ENCODE measurements around the gene KBTBD12.

Gene KBTBD12

DNA sequence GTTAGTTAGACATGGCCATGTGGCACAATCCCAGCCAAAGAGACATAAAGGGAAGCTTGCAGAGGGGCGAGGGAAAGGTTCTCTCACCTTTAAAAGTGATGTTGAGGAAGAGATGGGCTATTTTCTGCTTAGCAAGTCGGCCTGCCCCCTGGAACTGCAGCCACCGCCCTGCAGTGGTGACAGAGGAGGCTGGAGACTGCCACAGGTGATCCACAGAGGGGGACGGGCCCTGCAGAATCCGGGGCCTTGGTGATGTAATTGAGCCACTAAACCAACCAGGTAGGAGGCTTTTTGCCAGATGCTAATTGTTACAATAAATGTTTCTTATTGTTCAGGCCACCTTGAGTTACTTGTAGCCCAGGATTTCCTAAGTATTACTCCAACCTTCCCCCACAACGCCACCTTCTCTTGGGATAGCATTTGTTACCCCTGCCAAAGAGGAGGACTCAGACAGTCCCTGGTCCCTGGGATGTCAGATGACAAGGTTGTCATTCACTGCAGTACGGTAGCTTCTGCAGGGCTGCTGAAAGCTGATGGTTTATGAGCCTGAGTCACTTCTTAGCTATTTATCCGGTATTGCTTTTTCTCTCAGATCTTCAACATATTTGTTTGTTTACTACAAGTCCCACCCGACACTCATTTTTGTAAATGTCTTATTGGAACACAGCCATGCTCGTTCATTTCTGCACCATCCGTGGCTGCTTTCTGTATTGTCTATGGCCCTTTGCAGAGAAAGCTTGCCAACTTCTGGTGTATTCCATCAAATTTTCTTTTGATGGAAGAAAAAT, 73.9 kb downstream of the KBTBD12 start:
- no peak for DNase-seq

DNA sequence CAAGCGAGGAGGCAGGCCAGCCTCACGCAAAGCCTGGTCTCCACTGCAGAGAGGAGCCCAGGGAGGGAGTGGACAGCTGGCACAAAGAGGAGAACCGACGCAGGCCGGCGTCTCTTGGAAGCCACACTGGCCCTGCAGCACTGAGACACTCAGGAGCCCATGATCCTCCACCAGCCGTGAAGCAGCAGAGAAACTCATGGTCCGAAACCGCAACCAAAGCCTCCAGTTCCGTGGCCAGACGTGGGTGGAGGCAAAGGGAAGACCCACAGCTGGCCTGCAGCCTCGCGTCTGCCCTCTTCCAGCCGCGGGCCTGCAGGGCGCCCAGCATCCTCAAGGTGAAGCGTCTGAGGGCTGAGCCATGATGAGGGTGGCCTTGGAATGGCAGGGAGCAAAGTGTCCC, 75.0 kb downstream of the KBTBD12 start:
- DNase-seq = no peak

DNA sequence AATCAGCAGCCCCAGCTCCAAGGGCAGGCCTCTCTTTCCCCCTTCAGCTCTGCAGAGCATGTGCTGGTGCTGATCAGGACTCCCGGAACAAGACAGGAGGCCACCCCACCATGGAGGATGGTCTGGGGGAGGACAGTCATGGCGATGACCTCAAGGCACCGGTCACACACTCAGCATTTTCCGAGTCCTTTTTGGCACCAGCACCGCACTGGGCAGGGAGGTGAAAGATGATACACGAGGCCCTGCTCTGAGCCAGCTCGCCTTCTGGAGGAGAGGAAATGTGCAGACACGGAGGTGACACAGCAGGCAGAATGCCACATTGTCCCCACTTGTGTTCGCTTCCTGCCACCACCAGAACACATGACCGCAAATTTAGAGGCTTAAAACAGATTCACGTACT, 75.4 kb downstream of the KBTBD12 start:
- DNase-seq = no peak

DNA sequence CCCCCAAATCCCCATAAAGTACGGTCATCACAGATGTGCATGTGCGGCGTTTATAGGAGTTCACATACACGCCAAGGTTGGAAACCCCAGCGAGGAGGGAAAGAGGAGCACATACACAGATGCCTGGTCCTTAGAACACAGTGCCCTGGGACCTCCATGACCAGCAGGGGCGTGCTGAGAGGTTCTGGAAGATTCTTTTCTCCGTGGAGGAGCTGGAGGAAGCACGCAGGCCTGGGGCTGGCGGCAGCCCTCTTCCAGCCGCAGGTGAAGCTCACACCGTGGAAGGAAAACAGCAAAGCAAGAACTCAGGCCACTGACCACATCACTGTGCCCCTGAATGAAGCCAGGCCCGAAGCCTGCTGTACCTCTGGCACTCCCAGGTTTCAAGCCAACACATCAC, 76.2 kb downstream of the KBTBD12 start:
- no peak for DNase-seq

DNA sequence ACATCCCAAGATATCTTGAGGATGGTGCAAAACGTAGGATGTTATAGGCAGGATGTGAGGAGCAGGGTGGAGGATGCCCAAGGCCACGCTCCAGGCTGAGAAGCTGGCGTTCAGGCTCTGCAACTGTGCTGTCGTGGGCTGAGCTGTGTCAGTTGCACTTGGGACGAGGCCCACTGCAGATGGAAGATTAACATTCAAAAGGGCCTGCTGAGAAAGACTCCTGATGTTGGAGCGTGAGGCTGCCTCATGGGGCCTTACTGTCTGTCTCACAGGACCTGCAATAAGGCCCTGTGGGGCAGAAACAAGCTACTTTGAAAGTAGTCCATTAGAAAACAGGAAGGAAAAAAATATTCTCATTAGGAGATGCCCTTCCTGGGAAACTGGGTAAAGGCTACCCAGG, 76.6 kb downstream of the KBTBD12 start:
- no peak for DNase-seq

DNA sequence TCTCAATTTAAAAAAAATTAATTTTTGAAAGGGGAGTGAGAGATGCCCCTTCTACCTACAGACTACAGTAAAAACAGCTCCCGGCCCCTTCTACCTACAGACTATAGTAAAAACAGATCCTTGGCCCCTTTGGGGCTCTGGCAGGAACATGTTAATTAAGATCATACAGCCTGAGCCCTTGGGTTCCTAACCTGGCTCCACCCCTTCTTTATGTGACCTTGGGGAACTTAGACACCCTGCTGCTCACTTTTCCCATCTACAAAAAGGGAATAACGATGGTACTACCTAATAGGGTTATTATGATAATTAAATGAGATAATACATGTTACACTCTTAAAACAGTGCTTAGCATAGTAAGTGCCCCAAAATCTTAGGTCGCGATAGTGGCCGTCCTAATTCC, 77.1 kb downstream of the KBTBD12 start:
- no peak for DNase-seq

DNA sequence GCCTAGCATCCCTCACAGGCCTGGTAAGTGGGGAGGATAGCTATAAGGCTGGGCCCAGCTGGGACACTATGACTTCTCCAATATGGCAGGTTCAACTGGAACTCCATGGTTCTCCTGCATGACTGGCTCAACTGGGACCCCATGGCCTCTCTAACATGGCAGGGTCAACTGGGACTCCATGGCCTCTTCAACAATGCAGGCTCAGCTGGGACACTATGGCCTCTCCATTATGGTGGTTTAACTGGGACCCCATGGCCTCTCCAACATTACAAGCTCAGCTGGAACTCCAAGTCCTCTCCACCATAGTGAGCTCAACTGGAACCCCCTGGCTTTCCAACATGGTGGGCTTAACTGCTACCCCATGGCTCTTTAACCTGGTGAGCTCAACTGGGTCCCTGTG, 79.0 kb downstream of the KBTBD12 start:
- DNase-seq = no peak

DNA sequence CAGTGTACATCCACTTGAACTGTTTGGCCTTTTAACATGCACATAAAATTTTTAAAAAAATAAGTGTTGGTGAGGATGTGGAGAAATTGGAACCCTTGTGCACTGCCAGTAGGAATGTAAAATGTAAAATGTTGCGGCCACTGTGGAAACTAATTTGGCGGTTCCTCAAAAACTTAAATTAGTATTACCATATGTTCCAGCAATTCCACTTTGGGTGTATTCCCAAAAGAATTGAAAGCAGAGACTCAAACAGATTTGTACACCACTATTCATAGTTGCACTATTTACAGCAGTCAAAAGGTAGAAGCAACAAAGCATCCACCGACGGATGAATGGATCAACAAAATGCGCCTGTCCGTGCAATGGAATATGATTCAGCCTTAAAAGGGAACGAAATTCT, 82.0 kb downstream of the KBTBD12 start:
- DNase-seq = no peak

DNA sequence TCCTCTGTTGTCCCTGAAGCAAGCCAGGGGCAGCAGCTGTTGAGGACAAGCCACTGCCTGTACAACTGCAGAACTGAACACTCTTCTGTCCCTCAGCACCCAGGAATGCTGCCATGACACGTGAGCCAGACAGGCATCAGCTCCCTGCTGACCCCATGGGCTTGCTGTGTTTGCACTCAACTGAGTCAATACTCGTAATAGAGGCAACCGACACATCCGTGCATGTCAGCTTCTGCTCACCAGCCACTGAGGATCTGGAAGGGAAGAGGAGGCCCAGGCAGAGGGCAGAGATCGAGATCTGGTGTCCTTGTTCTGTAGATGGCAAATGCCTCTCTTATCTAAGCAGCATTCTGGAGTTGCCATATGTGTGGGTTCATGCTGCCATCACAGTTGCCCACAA, 82.9 kb downstream of the KBTBD12 start:
- DNase-seq = no peak

DNA sequence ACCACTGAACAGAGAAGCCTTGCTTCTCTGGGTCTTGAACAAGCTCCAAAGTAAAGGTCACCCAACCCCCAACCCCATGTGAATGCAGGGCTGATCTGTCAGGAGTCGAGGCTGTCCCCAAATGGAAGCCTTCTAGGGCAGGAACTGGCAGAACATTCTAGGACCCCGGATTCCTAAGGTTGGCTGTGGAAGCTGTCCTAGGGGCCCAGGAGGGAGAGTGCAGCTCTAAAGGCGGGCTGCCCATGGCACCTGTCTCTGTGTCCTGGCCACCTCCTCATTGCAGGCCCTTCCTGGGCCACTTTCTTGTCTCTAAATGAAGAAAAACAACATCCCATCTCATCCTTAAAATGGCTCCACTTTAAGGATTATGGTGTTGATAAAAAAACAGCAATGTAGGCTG, 83.6 kb downstream of the KBTBD12 start:
- DNase-seq = no peak

DNA sequence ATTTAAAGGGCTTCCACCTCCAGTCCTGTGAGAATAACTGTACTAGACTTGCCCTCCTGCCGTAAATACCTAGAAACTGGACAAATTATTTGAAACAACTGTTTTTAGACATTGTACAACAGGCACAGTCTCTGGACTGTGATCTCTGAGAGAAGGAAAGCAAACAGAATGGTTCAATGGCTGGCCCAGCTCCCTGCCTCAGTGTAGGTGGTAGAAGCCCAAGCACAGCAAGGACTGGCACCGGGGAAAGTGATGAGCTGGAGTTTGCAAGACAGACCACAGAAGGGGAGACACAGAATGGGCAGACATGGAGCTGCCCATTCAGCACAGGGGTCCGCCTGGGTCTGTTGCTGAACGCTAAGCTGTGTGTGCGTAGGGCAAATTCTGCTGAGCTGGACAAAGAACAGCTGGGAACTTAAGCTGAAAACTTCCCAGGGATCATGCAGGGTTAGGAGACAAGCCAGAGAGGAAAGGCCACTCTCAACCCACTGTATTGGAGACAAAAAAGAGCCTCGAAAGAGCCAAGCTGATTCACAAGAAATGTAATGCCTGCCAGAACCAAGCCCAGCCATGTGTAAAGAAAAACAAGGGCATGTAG, 84.6 kb downstream of the KBTBD12 start:
- DNase-seq = no peak

DNA sequence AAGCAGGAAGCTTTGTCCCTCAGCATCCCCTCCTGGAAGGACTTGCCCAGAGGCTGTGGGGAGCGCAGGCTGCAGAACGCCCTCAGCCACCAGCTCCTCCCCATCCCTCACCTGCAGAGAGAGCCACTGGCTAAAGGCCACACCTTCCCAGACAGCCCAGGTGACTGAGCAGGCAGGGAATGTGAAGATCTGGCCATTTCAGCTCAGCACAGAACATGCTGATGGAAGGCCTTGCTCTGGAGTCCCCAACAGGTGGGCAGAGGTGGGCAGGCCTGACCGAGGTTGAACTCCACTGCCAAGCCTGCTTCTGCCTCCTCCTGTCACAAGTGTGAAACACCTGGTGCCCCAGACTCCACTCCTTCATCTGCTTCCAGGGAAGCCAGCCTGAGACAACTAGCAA, 86.5 kb downstream of the KBTBD12 start:
- DNase-seq = no peak

DNA sequence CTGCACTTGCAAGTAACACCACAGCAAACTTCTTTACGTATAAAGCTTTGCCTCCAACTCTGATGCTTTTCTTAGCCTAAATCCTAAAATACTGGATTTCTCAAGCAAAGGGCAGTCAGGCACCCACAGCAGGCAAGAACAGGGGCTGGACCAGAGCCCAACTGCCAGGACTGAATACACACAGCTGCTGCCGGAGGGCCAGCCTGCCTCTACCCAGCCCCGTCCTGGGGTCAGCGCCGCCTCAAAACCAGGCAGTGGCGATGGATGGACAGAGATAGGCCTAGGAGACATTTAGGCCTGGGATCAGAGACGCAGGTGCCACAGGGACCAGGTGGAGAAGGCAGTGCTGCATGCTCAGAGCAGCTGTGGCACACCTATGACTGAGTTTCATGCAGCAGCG, 89.6 kb downstream of the KBTBD12 start:
- no peak for DNase-seq

DNA sequence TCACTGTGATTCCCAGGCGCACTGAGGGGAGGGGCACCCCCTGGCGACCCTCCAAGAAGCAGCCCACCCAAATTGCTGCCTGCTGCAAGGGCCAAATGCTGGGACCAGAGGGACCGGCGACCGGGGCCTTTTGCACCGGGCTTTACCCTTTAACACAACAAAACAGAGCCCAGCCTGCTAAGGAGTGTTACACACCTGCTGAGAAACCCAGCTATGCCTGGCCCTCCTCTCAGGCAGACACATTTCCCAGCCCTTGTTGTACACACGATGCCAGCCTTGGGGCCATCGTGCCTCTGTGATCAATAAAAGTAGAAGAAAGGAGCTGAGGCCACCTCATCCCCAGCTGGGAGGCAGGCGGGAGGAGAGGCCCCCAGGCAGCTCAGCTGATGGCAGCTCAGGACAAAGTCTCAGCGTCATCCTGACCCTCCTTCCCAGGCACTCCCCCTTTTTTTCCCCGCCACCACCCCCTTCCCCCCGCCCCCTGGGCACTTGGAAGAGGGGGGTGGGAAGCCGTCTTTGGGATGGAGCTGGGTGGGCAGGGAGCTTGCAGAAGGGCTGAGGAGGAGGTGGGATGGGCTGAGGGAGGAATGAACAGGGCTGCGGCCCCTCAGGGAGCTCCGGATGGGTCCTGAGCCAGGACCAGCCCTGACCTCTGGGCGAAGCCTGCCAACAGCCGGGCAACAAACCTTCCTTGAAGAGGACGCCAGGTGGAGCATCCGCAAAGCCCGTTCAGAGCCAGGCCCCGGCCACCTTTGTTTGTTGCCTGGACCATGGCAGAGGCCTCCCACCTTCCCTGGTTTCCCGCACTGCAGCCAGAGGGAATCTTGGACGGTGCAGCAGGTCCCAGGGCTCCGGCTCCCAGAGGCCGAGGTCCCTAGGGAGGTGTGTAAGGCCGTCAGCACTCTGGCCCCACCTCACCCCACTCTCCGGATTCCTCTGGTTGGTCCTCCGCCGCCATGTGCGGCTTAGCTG, 91.3 kb downstream of the KBTBD12 start:
- no peak for DNase-seq

DNA sequence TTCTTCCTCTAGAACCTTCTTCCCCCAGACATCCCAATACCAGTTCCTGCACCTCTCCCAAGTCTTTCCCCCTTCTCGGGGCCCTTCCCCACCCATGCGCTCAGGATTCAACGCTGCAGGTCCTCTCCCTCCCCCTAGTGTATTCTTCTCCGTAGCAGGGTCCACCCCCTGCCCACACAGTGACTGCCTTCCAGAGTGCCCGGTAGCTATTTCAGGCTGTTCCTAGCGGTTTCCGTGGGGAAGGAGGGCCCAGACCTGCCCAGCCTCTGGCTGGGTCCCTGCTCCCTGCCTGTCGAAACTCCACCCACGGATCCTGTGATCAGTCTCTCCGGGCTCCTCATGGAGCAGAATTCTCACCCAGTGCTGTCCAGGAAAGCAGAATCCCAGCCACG, 92.0 kb downstream of the KBTBD12 start:
- no peak for DNase-seq

DNA sequence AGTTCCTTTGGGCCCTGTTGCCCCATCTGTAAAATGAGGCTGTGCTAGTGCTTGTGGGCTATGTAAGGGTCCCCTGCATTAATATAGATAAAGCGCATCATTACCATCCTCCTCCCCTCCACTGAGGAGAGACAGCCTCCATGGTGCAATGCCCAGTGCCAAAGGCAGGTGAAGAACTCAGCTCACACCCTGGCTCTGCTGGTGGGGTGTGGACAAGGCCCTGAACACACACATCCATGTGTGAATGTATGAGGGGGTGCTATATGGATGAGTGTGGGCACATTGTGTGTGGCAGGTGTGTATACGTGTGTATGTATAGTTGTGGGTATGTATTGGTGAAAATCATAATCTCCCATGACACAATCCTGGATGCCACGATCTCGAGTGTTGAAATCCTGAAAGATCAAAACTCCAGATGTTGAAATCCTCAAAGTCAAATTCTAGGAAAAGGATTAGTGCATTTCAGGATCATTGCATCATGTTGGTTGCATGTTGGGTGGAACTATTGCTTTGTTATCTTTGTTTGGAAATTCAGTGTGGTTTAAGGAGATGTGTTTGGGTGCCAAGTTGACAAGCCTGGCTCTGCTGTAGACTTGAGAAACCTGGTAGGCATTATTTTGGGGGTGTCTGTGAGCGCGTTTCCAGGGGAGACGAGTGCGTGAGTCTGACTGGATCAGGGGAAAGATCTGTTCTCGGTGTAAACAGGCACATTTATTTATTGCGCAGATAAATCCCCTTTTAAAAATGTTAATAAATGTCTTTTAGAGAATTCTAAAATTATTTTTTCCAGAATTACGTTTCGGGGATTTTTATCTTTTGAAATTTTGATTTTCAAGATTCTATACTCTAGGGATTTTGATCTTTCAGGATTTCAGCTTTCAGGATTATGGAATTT, 95.2 kb downstream of the KBTBD12 start:
- DNase-seq = no peak

DNA sequence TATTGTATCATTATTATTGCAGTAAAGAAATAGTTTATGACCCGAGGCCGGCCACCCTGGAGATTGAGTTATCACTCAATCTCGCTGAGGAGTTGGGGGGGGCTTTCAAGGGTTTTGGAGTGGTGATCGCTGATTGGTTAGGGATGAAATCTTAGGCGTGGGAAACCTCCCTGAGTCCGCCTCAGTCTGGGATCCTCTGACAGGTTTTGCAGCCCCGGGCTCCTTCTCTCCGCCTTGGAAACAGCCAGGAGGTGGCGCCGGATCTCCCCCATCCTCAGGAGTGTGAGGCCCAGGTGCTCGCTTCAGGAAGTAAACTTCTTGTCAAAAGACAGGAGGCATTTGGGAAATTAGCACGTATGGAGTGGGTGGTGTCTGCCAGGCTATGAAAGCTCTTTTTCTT, 96.1 kb downstream of the KBTBD12 start:
- no peak for DNase-seq

DNA sequence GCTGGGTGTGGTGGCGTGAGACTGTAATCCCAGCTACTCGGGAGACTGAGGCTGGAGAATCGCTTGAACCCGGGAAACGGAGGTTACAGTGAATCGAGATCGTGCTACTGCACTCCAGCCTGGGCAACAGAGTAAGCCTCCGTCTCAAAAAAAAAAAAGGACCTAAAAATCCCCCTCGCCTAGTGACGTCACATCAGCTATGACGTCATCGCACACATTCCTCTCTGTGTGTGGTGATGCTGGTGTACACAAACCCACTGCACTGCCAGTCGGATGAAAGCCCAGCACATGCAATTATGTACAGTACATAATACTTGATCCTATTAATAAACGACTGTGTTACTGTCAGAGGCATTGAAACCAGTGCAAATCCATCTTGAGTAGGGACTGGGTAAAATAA, 97.0 kb downstream of the KBTBD12 start:
- DNase-seq = no peak

DNA sequence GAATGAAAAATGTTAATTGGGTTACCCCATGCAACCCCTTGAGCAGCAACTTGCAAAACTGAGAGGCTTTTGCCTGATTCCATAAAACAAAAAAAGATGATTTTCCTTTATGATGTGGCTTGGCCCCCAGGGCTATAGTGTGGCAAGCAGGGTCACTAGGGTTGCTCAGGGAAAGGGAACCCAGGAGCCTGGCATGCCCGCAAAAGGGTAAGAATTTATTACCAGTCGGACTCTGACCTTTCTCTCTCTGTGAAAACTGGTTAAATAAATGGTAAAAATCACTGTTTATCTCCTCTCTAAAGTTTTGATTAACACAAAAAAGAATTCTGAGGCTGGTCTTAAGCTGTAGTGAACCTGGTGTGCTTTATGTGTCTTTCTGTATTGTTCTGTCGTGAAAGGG, 99.5 kb downstream of the KBTBD12 start:
- no peak for DNase-seq

DNA sequence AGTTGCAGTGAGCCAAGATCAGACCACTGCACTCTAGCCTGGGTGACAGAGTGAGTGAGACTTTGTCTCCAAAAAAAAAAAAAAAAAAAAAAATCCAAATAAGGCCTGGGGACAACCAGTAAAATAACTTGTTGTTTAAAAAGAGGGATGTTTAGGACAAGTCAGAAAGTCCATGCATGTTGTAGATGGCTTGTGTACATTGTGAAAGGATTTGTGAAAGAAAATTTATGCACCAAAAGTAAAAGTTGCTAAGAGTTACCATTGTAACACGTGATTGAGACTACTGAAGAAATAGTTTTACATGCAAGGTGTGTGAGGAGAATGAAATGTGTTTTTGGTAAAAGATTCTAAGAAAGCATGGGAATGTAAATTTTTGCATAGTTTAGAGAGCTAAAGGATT, 101.5 kb downstream of the KBTBD12 start:
- DNase-seq = no peak

DNA sequence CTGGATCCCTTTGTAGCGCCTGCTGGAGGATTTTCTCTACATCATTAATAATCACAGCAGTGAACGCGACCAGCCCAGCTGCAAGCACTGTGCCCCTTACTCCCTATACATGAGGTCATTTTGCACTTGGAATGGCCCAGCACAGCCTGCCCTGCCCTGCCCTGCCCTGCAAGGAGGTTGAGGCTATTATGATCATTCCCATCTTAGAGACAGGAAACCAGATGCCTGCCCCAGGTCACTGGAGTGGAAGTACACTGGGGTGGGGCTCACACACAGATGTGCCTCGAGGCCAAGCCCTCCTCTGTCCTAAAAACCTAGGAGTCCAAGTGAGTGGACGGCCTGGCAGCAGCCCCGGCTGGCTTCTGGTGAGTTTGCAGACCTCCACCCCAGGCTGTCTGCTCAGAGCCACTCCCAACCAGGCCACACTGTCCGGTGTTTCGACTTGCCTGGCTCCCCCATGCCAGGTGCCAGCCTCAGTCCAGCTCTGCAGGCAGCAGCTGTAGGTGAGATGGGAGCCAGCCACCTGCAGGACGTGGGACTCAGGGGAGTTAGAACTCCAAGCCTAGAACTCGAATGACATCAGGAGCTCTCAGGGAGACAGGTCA, 106.8 kb downstream of the KBTBD12 start:
- no peak for DNase-seq

DNA sequence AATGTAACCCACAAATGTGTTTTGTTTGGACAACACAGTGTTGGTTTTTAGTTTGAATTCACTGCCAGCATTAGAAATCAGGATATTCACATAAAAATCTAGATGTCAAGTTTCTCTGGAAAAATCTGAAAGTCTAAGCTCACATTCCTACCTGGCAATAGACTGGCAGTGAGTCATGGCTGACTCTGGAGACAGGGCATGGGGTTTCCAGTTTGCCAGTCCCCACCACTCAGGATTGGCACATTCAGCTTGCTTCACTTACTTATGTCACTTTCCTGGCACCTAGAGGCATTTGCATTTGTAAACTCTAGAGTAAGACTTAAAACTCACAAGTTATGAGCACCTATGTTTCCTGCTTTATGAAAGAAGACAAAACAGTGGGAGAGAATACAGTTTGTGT, 118.1 kb downstream of the KBTBD12 start:
- no peak for DNase-seq

Measured in activated CD4-positive, alpha-beta T cell treated with anti-CD3 and anti-CD28 coated beads for 1 hour (primary cell).